22Rv1 (cell line): ENCODE measurements around the gene ADCY9.

Source experiments
- H3K27ac ChIP-seq: fragments of 450-650 bp; 2 replicates; pipeline ENCODE4 v1.5.1; 2017
- ZFX ChIP-seq: fragments of 450-650 bp; IDR thresholded peaks from 2 replicates; pipeline ENCODE4 v1.6.1; 2017; ENCODE audit warnings: antibody characterized with exemption, borderline replicate concordance
- TF ChIP-seq, protein P1 (sequence below): fragments of 450-650 bp; IDR thresholded peaks from 2 replicates; pipeline ENCODE4 v1.5.1; 2017; ENCODE audit warnings: mild to moderate bottlenecking

Gene ADCY9

DNA sequence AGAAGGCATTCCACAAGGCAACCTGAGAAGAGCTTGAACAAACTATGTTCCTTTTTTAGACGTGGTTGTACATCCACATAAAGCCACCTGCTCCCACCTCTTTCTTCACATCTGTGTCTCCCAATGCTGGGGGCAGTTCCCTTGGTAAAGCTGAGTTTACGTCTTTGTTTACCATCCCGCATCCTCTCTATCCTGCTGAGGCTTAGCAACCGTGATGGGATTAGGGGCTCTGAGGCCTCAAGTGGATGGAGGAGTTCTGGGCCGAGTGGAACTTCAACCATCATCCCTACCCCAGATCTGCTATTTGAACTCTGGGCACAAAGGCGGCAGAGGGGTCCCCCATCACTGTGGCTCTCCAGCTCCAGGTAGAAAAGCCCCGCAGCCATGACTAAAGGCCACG lies 141.5 kb downstream of the ADCY9 start:
- TF ChIP-seq, protein P1, sequence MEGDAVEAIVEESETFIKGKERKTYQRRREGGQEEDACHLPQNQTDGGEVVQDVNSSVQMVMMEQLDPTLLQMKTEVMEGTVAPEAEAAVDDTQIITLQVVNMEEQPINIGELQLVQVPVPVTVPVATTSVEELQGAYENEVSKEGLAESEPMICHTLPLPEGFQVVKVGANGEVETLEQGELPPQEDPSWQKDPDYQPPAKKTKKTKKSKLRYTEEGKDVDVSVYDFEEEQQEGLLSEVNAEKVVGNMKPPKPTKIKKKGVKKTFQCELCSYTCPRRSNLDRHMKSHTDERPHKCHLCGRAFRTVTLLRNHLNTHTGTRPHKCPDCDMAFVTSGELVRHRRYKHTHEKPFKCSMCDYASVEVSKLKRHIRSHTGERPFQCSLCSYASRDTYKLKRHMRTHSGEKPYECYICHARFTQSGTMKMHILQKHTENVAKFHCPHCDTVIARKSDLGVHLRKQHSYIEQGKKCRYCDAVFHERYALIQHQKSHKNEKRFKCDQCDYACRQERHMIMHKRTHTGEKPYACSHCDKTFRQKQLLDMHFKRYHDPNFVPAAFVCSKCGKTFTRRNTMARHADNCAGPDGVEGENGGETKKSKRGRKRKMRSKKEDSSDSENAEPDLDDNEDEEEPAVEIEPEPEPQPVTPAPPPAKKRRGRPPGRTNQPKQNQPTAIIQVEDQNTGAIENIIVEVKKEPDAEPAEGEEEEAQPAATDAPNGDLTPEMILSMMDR = no peak
- TF ChIP-seq ZFX = no peak
- no peak overlapping the region for H3K27ac ChIP-seq

- TF ChIP-seq, protein P1 = no peak
- no peak for TF ChIP-seq ZFX
- no peak overlapping the region for H3K27ac ChIP-seq
Observed at GRCh38 chr16:3971706-3972105, 144.5 kb downstream of the ADCY9 start.

DNA sequence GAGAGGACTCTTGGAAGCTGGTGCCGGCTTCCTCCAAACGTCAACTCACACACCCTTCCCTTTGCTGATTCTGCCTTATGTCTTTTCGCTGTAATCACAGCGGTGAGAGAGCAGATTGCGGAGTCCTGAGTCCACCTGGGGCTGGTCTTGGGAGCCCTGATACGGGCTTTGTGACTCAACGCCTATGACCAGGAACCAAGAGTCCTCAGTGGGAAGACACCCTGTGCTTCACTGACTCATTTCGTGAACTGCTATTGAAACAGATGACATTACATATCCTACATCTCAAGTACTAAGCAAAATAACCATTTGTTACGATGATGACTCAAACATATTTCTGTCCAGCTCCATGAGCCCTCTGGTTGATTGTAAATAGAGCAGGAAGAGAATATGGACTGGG lies 145.0 kb downstream of the ADCY9 start:
- H3K27ac ChIP-seq = no peak overlapping the region
- TF ChIP-seq ZFX = no peak
- TF ChIP-seq, protein P1 = no peak

- no peak overlapping the region for H3K27ac ChIP-seq
- TF ChIP-seq, protein P1 = no peak
Observed at GRCh38 chr16:3968551-3968950, 147.7 kb downstream of the ADCY9 start.

DNA sequence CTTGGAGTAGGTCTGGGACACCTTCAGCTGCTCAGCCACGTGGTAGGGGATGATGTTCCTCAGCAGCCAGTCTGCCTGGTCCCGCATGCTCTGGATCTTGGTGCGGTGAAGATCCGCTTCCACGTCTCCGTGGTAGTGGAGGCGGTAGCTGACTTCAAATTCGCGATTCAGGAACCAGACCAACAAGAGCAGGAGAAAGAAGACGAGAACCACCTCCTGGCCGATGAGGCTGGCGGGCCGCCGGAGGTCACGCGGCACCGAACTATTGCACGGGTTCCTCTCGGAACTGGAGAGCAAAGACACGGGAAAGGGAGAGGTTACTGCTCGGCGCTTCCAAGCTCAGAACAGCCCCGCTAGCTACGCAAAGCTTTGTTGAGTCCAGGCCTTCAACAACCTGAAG lies 149.6 kb downstream of the ADCY9 start:
- H3K27ac ChIP-seq = no peak overlapping the region
- TF ChIP-seq, protein P1 = no peak
- TF ChIP-seq ZFX = no peak

GRCh38 chr16:3965781-3966582 lies 150.3 kb downstream of the ADCY9 start:
- no peak overlapping the region for H3K27ac ChIP-seq
- TF ChIP-seq, protein P1 = no peak
- TF ChIP-seq ZFX = no peak

DNA sequence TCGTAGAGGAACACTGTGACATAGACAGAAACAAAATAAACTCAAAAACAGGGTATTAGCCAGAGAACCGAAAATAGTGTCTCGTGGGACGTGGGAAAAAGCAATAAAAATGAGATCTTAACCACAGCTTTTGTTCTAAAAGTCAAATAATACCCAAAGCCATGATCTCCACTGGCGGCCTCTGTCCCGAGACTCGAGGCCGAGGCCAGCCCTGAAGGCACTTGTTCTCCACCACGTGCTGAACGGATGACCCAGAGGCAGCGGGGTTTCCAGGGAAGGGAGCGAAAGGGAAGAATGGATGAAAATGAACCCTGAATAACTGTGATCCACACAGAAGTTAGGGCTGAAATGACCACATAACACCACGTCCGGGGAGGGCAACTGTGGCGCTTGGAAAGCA lies 150.9 kb downstream of the ADCY9 start:
- H3K27ac ChIP-seq = no peak overlapping the region
- TF ChIP-seq, protein P1 = no peak
- no peak for TF ChIP-seq ZFX
